B cell (primary cell): ENCODE measurements around the gene ARPC4. TPM values are rescaled to one million over a fixed set of nuclear protein-coding genes. Genes with fewer than 3 reads are reported as not detected.
"Not testable (repeated sequence)": the region's sequence is repeated elsewhere in the genome, so short reads cannot be mapped to it uniquely, and the experiment has no call there.

Source experiments
- ATAC-seq: fragments of 200-7000 bp; cut with Tn5 transposase; one replicate; pipeline ENCODE4 v1.10.0; 2021; ENCODE audit warnings: low read depth, mild to moderate bottlenecking, moderate number of reproducible peaks, moderate library complexity
- CTCF ChIA-PET: fragments of 350-600 bp; sonication (Branson Sonifier 250); formaldehyde crosslinking; loops from one replicate; lab custom pipeline; 2021; ENCODE audit warnings: antibody characterized with exemption, inconsistent platforms; lab: Charles Lee
- POLR2A ChIA-PET: fragments of 350-600 bp; sonication (Branson Sonifier 250); formaldehyde crosslinking; loops from one replicate; lab custom pipeline; 2021; ENCODE audit warnings: antibody characterized with exemption; lab: Charles Lee
- DNase-seq: peaks from one replicate; pipeline ENCODE4 v3.0.0; 2013
- H2AFZ ChIP-seq: 2 replicates; pipeline ENCODE4 v1.6.1; 2012; ENCODE audit warnings: mild to moderate bottlenecking, low read depth, low read length; ENCODE audit not compliant: insufficient read depth, poor library complexity, severe bottlenecking
- H3K27ac ChIP-seq, 2 donors: 1 replicate in 1 of 2; 2 replicates in 1 of 2; pipeline ENCODE4 v1.5.1; 2012 to 2013; ENCODE audit warnings: low read length in 2 of 2, mild to moderate bottlenecking in 2 of 2, moderate library complexity in 1 of 2
- H3K27me3 ChIP-seq, 4 experiments: fragments of 200-600 bp in 1 of 4; sonication (generic) in 1 of 4; replicated peaks in 1 of 4; 1 replicate in 2 of 4; 2 replicates in 2 of 4; pipeline versions ENCODE4 v1.6.1 to v1.7.0; 2013 to 2016; ENCODE audit warnings: low read length in 3 of 4, mild to moderate bottlenecking in 2 of 4, mixed read lengths in 1 of 4, moderate library complexity in 1 of 4; ENCODE audit not compliant: insufficient read depth in 4 of 4, control insufficient read depth in 3 of 4; ENCODE audit errors: control extremely low read depth in 1 of 4
- H3K36me3 ChIP-seq, 2 experiments: replicated peaks in 1 of 2; 1 replicate in 1 of 2; 2 replicates in 1 of 2; pipeline versions ENCODE4 v1.6.1 to v1.7.1; 2013; ENCODE audit warnings: low read length in 1 of 2; ENCODE audit not compliant: insufficient read depth in 2 of 2, control insufficient read depth in 1 of 2; ENCODE audit errors: control extremely low read depth in 1 of 2, extremely low read depth in 1 of 2
- H3K4me1 ChIP-seq, 2 donors: fragments of 200-600 bp in 1 of 2; sonication (generic) in 1 of 2; 1 replicate in 1 of 2; 2 replicates in 1 of 2; pipeline versions ENCODE4 v1.5.1 to v1.6.1; 2013 to 2017; ENCODE audit warnings: low read length in 2 of 2; ENCODE audit not compliant: control insufficient read depth in 2 of 2, insufficient read depth in 2 of 2
- H3K4me2 ChIP-seq: replicated peaks from 2 replicates; pipeline ENCODE3; 2012; ENCODE audit warnings: mild to moderate bottlenecking, low read depth, low read length; ENCODE audit not compliant: poor library complexity, severe bottlenecking
- H3K4me3 ChIP-seq, 5 experiments: fragments of 200-600 bp in 1 of 5; sonication (generic) in 1 of 5; 1 replicate in 3 of 5; 2 replicates in 2 of 5; pipeline versions ENCODE4 v1.5.1 to v1.7.0; 2011 to 2016; ENCODE audit warnings: low read length in 4 of 5, mild to moderate bottlenecking in 4 of 5, low read depth in 2 of 5, control low read depth in 1 of 5, moderate library complexity in 1 of 5; ENCODE audit not compliant: insufficient read depth in 1 of 5; ENCODE audit errors: control extremely low read depth in 1 of 5, extremely low read depth in 1 of 5
- H3K79me2 ChIP-seq: fragments of 200-600 bp; sonication (generic); one replicate; pipeline ENCODE4 v1.6.0; 2016; ENCODE audit warnings: low read length; ENCODE audit not compliant: control insufficient read depth, insufficient read depth
- H3K9ac ChIP-seq: fragments of 200-600 bp; sonication (generic); 2 replicates; pipeline ENCODE4 v1.6.1; 2017; ENCODE audit warnings: mild to moderate bottlenecking, low read length, moderate library complexity
- H3K9me3 ChIP-seq, 3 donors: one replicate each; pipeline versions ENCODE4 v1.6.1 to v1.7.1; 2013; ENCODE audit warnings: low read length in 2 of 3; ENCODE audit not compliant: control insufficient read depth in 2 of 3, insufficient read depth in 1 of 3; ENCODE audit errors: control extremely low read depth in 1 of 3
- H4K20me1 ChIP-seq: 2 replicates; pipeline ENCODE4 v1.6.0; 2012; ENCODE audit warnings: mild to moderate bottlenecking, low read length; ENCODE audit not compliant: insufficient read depth, control insufficient read depth, poor library complexity, severe bottlenecking
- H3K27ac Mint-ChIP-seq: one replicate; pipeline ENCODE4 v1.8.0; 2021; ENCODE audit warnings: mixed read lengths
- H3K27me3 Mint-ChIP-seq: one replicate; pipeline ENCODE4 v1.8.0; 2021; ENCODE audit warnings: mixed read lengths
- H3K4me1 Mint-ChIP-seq: one replicate; pipeline ENCODE4 v1.8.0; 2021; ENCODE audit warnings: mixed read lengths
- H3K4me3 Mint-ChIP-seq: one replicate; pipeline ENCODE4 v1.8.0; 2021; ENCODE audit warnings: mixed read lengths
- H3K9me3 Mint-ChIP-seq: one replicate; pipeline ENCODE4 v1.8.0; 2022; ENCODE audit warnings: mixed read lengths; ENCODE audit not compliant: insufficient read depth
- WGBS: methylation state at CpG from one replicate; pipeline ENCODE4 v1.1.5; 2013; ENCODE audit warnings: missing lambda C conversion rate; ENCODE audit not compliant: insufficient coverage; 5-methylcytosine and 5-hydroxymethylcytosine counted together
- intact Hi-C: fragments of 100-400 bp; cut with micrococcal nuclease; formaldehyde crosslinking; loops from one replicate; pipeline ENCODE4 v1.10.0; 2022
- polyA plus RNA-seq: library from polyadenylated mRNA; depleted of rRNA; stranded (reverse); fragments of >200 nt; gene quantifications from 2 replicates; pipeline ENCODE4 v1.2.3, GENCODE V29; 2012
- total RNA-seq, 2 donors: library from RNA; stranded (reverse); fragments of 120-200 nt in 1 of 2; gene quantifications; 1 replicate in 1 of 2; 2 replicates in 1 of 2; pipeline versions ENCODE4 v1.2.3 to v1.2.4, GENCODE V29; 2013 to 2022
- TF ChIP-seq, protein P1 (sequence below): fragments of 200-600 bp; IDR thresholded peaks from one replicate; pipeline ENCODE4 v1.8.0; 2022; ENCODE audit warnings: antibody characterized with exemption, mild to moderate bottlenecking

Gene ARPC4
- total and polyA plus RNA-seq, 2 donors (not counting 1 experiment from before 2014, with no cell fraction given), result 110 to 174 TPM

DNA sequence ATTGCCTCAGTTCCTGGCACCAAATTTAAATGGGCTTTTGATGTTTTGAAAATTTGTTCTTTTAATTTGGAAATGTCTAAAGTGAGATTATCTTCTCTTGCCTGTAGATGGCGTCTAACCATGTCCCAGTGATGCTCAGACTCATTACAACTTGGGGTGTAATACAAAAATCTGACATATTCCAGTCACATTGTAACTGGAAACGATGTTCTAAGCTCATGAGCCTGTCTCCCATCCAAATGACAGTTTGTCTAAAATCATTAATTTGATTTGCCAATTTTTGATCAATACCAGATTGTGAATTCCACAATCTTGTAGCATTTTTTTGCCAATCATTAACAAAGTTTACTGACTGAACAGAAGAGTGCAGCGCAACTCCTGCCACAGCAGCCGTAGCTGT is 56.0 kb downstream of the ARPC4 start:
- intact Hi-C loops, H3K4me3 ChIP-seq, ATAC-seq, H3K4me1 Mint-ChIP-seq, H3K79me2 ChIP-seq, H3K4me1 ChIP-seq, H3K27me3 Mint-ChIP-seq, H2AFZ ChIP-seq, POLR2A ChIA-PET, H4K20me1 ChIP-seq, H3K9me3 ChIP-seq, H3K27ac Mint-ChIP-seq, H3K4me3 Mint-ChIP-seq, H3K36me3 ChIP-seq, H3K9me3 Mint-ChIP-seq, H3K27ac ChIP-seq, H3K27me3 ChIP-seq, H3K9ac ChIP-seq, H3K4me2 ChIP-seq: not testable (repeated sequence)
- CTCF ChIA-PET, result interaction anchor here (1.2 to 1.3 kb wide), 2 partner anchors 56 to 66 kb away, joined by 4 read pairs; partner anchors contain the start of genes ARPC4 and TADA3
- no CpG with 5 or more reads among the region's 4 CpGs for WGBS
- DNase-seq, result peak; percentile 40
- TF ChIP-seq, protein P1, sequence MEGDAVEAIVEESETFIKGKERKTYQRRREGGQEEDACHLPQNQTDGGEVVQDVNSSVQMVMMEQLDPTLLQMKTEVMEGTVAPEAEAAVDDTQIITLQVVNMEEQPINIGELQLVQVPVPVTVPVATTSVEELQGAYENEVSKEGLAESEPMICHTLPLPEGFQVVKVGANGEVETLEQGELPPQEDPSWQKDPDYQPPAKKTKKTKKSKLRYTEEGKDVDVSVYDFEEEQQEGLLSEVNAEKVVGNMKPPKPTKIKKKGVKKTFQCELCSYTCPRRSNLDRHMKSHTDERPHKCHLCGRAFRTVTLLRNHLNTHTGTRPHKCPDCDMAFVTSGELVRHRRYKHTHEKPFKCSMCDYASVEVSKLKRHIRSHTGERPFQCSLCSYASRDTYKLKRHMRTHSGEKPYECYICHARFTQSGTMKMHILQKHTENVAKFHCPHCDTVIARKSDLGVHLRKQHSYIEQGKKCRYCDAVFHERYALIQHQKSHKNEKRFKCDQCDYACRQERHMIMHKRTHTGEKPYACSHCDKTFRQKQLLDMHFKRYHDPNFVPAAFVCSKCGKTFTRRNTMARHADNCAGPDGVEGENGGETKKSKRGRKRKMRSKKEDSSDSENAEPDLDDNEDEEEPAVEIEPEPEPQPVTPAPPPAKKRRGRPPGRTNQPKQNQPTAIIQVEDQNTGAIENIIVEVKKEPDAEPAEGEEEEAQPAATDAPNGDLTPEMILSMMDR, result peak; percentile 75

DNA sequence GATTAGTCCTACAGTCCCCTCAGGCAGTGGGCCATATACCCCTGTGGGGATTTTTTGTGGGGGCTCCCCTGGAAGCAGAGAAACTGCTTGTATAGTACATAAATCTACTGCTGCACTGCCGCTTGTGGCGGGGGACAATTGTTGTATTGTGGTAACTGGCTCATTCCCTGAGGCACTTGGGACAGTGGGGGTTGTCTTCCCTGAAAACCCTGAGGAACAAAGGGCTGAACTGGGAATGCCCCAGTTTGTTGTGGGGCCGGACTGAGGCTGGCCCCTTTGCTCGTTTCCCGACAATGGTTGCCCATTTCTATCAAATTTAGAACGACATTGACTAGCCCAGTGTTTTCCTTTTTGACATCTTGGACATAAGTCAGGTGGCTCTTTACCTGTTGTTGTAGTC is 58.5 kb downstream of the ARPC4 start:
- H3K4me1 ChIP-seq, POLR2A ChIA-PET, H3K36me3 ChIP-seq, H3K27me3 ChIP-seq, H3K4me3 ChIP-seq, ATAC-seq, H3K9me3 Mint-ChIP-seq, H4K20me1 ChIP-seq, DNase-seq, H3K4me1 Mint-ChIP-seq, H3K9me3 ChIP-seq, H3K4me2 ChIP-seq, CTCF ChIA-PET, H3K4me3 Mint-ChIP-seq, H3K9ac ChIP-seq, intact Hi-C loops, H3K27ac Mint-ChIP-seq, H3K27ac ChIP-seq, H3K79me2 ChIP-seq, H2AFZ ChIP-seq: not testable (repeated sequence)
- 92% methylated on average over 5 of the region's 6 CpGs for WGBS
- H3K27me3 Mint-ChIP-seq, result peaks cover 15% of the 10 kb centered on the region

DNA sequence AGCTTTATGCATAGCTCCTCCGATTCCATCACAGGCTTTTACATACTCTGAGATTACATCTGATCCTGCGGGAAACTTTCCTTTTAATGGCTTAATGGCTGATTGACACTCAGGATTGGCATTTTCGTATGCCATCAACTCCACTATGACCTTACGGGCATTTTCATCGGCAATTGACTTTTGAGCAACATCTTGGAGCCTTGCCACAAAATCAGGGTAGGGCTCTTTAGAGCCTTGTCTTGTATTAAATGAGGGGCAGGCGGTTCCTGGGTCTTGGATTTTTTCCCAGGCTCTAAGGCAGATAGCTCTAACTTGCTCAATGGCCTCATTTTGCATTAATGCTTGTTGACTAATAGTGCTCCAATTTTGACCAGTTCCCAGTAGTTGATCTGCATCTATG is 59.0 kb downstream of the ARPC4 start:
- H3K4me3 ChIP-seq, H3K4me2 ChIP-seq, H3K4me1 Mint-ChIP-seq, H3K9me3 Mint-ChIP-seq, H3K9ac ChIP-seq, DNase-seq, H3K9me3 ChIP-seq, H3K27ac Mint-ChIP-seq, ATAC-seq, H2AFZ ChIP-seq, POLR2A ChIA-PET, intact Hi-C loops, H3K36me3 ChIP-seq, H3K27me3 ChIP-seq, H4K20me1 ChIP-seq, H3K4me1 ChIP-seq, CTCF ChIA-PET, H3K27ac ChIP-seq, H3K4me3 Mint-ChIP-seq, H3K79me2 ChIP-seq: not testable (repeated sequence)
- WGBS, result 90% methylated on average over 3 of the region's 6 CpGs
- H3K27me3 Mint-ChIP-seq, result peaks cover 15% of the 10 kb centered on the region
